NCI-H2107 treated with DMSO at 0.1 percent for 48 hours (cell line): ENCODE data around the gene KANSL1L.

ENCODE experiments used
- DNase-seq: peaks from one replicate; lab custom pipeline; 2025; ENCODE audit not compliant: unreplicated experiment; lab: John Stamatoyannopoulos, UW

KANSL1L gene

DNA sequence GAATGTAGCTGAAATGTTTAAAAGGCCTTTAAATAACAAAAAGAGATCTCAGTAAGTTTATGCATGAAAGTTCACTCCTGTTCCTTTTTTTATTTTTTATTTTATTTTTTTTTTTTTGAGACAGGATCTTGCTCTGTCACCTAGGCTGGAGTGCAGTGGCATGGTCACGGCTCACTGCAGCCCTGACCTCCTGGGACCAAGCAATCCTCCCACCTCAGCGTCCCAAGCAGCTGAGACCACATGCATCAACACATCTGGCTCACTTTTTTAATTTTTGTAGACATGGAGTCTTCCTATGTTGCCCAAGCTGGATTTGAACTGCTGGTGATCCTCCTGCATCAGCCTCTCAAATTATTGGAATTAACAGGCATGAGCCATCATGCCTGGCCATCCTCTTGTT, 84.3 kb downstream of the KANSL1L start:
- no peak for DNase-seq

DNA sequence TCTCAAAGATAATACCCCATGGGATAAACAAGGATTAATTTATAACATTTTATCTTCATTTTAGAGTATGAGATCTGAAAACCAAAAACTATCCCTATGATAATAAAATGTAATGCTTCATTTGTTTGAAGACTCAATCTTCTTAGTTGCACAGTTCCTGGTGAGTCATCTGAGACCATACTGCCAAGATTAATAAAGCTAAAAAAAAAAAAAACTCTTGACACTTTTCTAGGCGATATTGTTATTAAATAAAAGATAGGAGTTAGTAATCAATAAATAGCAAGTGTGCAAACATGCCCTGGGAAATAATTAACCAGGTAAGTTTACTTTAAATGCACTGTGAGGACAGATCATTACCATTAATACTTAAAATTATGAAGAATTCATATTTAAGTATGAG, 84.9 kb downstream of the KANSL1L start:
- no peak for DNase-seq

DNA sequence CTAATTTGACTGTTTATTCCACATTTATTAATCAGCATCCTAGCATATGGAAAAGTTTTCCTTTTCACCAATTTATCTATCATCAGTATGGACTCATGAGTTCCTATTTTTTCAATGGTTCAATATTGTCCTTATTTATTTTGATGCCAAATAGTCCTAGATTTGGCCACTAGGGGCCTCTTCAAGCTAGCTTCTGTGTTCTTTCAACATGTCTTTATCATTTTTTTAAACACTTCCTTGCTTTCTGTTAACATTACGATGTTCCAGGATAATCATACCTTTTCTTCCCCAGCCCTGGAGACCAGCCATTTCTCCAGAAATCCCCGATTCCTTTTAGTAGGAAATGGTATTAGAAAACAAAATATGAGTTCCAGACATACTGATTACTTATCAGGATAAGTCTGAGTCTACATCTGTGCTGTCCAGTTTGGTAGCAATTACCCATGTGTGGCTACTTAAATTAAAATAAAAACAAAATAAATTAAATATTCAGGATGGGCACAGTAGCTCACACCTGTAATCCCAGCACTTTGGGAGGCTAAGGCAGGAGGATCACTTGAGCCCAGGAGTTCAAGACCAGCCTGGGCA, 98.2 kb downstream of the KANSL1L start:
- no peak for DNase-seq

DNA sequence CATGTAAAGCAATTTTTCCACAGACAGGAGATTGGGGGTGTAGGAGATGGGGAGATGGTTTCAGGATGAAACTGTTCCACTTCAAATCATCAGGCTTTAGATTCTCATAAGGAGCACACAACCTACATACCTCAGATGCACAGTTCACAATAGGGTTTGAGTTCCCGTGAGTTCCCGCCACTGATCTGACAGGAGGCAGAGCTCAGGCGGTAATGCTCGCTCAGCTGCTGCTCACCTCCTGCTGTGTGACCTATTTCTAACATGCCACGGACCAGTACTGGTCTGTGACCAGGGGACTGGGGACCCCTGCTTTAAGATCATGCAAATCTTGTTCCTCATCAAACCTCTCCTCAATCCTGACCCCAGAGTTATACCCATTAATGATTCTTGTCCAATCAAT, 98.7 kb downstream of the KANSL1L start:
- no peak for DNase-seq

DNA sequence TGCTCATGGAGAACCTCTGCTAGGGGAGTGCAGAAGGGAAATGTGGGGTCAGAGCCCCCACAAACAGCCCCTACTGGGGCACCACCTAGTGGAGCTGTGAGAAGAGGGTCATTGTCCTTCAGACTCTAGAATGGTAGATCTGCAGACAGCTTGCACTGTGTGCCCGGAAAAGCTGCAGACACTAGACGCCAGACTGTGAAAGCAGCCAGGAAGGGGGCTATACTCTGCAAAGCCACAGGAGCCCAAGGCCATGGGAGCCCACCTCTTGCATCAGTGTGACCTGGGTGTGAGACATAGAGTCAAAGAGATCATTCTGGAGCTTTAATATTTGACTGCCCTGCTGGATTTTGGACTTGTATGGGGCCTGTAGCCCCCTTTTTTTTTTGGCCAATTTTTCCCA, 107.9 kb downstream of the KANSL1L start:
- no peak for DNase-seq

DNA sequence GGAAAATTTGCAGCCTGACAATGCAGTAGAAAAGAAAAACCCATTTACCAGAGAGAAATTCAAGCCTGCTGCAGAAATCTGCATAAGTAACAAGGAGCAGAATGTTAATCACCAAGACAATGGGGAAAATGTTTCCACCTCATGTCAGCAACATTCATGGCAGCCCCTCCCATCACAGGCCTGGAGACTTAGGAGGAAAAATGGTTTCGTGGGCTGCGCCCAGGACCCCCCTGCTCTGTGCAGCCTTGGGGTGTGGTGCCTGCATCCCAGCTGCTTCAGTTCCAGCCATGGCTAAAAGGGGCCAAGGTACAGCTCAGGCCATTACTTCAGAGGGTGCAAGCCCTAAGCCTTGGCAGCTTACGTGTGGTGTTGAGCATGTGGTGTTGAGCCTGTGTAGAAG, 115.4 kb downstream of the KANSL1L start:
- no peak for DNase-seq

DNA sequence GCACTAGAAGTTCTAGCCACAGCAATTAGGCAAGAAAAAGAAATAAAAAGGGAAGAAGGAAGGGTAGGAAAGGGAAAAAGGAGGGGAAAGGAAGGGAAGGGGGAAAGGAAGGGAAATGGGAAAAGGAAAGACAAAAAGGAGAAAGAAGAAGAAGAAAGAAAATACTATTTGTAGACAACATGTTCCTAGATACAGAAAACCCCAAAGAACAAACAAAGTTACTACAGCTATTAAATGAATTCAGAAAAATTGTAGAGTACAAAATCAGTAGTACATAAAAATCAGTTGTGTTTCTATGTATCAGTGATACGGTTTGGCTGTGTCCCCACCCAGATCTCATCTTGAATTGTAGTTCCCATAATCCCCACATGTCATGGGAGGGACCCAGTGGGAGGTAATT, 116.5 kb downstream of the KANSL1L start:
- DNase-seq = no peak

DNA sequence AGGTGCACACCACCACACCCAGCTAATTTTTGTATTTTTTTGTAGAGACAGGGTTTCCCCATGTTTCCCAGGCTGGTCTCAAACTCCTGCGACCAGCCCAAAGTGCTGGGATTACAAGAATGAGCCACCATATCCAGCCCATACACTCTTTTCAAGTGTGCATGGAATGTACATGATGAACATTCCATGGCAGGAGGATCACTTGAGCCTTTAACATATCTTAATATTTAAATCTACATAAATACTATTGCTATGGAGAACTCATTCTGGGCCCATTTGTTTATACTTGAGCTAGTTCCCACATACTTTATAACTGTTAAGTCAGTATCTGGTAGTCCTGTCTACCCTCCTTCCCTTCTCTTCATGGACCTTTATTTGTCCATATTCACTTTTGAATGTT, 120.3 kb downstream of the KANSL1L start:
- no peak for DNase-seq

DNA sequence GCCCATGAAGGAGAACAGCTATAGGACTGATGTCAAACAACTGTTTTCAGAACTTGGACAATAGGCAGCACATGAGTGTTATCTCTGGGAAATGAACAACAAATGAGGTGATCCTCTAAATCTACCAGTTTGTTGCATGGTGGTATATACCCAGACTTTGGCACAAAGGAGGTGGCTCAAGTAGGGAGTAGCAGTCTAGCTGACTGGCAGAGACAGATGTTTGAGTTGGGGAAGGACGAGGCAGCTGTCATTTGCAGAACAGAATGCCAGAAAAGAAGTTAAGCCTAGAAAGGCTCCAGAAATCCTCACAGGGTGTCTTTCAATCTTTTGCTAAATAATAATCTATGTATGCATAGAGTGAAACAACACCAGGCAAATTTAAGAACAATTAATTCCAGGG, 121.4 kb downstream of the KANSL1L start:
- no peak for DNase-seq

DNA sequence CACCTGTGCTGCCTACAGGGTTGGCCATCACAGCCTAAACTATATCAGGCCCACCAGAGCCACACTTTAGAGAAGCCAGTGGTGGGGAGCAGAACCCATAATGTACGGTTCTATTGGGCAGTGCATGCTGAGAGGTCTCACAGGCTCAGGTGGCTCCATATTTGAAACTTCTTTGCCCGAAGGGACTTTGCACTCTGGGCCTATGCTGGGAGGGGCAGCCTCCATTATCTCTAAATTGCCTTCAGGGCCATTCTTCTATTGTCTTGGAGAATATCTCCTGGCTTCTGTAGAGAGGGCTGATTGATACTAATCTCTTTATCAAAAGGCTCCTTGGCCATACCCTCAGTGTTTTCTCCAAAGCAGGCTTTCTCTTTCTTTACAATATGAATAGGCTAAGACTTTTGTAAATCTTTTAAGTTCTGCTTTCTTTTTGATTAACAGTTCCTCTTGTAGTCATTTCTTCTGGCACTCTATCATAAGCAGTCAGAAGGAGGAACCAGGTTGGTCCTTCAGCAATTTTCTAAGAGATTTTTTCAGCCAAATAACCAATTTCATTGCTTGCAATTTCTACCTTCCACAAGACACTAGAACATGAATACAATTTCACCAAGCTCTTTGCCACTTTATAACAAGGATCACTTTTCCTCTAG, 124.2 kb downstream of the KANSL1L start:
- DNase-seq = no peak

DNA sequence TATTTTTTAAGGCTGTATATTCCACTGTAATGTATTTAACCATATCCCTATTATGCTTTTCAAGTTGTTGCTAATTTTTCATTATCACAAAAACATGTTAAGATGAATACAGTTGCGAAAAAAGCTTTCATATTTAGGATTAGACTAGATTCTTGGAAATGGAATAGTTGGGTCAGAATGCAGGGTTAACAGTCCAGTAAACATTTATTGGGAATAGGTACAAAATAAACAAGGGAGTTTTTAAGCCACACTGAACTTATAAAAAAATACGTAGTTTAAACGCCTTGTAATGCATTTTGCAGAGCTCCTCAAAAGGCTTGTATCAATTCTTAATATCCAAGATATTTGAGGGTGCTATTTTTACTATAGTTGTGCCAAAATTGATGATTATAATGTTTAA, 133.1 kb downstream of the KANSL1L start:
- no peak for DNase-seq

DNA sequence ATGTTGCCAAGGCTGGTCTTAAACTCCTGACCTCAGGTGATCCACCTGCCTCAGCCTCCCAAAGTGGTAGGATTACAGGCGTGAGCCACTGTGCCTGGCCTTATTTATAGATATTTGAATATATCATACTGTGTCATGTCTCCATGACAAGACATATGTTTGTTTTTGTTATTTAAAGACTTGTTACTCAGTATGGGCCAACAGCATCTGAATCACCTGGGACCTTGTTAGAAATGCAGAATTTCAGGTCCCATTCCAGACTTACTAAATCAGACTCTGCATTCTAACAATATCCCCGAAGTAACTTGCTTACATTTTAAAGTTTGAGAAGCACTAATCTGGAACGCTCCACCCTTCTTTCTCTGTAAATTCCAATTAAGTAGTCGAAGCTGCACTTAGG, 135.5 kb downstream of the KANSL1L start:
- no peak for DNase-seq

DNA sequence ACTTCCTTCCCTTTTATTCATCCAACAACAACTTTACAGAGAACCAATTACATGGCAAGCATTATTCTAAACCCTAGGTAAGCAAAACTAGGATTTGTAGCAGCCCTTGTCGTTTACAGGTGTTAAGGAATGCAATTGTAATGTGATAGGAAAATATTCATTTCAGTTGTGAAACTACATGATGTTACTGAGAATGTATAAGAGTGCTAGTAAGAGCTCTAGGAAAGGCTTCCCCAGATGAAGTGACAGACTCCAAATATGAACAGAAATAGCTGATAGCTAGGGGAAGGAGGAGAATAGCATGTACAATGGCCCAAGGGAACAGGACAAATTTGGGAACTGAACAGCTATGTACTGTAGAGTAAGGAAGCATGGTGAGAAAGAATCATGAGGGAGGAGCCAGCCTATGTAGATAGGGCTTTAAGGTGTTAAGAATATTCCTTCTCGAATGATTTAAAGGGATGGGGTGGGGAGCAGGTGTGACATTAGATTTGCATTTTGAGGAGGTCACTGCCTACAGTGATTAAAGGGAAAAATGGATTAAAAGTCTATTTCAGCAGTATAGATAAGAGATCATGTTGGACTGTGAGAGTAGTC, 137.0 kb downstream of the KANSL1L start:
- no peak for DNase-seq

DNA sequence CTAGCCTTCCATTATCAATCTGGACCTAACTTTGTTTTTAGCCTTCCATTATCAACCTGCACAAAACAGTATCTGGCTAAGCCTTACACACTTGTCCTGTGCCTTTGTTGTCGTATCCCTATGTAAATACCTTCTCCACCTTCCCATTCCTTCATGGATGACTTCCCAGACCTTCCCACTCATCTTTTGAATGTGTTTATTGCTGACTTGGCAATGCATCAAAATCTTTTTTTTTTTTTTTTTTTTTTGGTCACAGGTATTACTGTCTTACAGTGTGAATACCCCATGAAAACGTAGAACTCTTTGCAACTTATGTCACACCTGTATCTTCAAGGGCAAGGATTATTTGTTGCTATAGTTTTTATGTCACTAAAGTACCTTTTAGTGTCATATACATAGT, 143.0 kb downstream of the KANSL1L start:
- no peak for DNase-seq

DNA sequence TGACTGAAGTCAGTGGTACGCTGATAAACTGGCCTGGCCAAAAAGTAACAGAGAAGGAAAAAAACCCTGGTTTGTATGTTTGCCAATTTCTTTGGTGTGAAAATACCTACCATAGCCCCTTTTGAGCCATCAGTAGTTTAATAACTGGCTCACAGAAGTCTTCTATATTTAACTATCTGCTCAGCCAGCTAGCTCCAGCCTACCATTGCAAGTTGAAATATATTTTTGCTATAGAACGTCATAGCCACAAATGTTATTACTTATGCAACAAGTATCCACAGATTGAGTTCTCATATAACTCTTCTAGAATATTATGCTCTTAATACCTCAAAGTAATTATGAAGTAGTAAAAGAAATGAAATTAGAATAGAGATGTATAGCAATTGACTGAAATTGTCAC, 143.6 kb downstream of the KANSL1L start:
- no peak for DNase-seq

DNA sequence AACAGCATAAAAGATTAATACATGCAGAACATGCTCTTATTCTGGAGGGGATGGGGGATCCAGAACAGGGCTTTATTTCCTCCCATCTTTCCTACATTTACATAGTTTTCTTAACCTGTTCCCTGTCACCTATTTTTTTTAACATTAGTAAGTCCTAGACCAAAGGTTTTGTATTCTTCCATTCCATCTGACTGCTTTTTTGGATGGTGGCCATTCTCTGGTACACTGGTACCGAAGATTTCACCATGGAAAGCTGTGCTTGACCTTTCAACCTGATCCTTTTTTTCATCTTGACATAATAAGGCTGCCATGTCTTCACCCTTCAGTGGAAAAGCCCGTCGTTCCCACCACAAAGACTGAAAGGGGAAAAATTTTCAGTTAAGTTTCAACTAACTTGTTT, 148.4 kb downstream of the KANSL1L start:
- no peak for DNase-seq

DNA sequence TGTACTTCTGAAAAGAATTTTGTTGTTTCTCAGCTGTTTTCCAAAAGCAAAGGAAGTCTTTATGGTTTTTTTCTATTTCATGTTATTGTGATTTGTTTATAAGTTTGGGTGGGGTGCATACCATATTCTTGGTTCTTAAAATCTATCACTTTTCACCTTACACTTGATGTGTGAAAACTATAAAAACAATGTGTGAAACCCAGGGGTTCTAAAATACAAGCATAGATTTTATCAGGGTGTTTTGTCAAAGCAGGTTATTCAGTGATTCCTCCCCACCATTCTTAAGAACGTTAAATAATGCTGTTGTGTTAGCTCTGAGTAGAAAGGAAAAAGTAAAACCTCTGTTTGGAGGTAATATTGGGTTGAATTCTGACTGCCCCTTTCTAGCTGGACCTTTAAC, 151.1 kb downstream of the KANSL1L start:
- no peak for DNase-seq

DNA sequence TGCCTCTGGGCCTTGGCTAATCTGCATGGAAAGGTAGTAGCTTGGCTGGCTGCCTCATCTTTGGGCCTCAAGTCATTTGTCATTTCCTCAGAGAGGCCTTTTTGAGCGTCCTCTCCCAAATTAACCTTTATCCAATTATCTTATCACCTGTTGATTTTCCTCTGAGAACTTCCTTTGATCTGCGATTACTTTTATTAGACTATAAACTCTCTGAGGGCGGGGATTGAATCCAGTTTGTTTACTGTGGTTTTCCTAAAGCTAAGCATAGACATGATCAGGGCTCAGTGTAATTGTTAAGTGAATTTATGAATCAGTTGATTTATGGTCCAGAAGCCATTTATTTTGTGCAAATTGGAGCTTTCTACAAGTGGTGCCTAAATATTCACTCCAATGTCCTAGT, 161.3 kb downstream of the KANSL1L start:
- no peak for DNase-seq

DNA sequence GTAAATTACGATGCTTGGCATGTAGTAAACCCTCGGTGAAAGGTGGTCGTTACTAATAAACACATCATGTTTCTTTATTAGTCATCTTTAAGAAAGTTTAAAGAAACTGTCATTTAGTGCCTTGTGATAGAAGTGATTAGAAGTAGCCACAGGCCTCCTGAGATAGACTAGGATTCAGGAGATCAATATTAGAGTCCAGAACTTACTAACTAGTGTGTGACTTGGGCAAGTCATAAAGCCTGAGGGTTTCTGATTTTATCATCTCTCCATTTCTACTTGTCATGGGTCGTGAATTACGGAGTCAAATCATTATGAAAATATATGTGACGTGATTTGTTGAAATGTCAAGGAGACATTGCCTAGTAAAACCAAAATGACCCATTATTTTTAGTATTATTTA, 162.1 kb downstream of the KANSL1L start:
- no peak for DNase-seq

DNA sequence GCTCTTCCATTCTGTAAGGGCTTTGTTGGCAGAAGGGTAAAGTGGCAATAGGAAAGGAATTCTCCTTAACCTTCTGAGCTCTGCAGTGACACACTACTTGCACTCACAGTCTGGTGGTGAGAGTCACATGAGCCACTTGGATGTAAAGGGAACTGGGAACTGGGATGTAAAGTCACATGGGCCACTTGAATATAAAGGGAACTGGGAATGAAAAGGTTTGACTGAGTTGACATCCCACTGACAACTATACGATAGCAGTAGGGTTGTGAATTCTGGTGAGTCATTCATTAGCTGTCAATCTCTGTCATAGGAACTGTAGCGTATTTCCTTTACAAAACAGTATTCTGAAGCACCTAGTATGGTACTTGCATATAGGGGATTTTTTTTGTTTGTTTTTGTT, 163.3 kb downstream of the KANSL1L start:
- no peak for DNase-seq

DNA sequence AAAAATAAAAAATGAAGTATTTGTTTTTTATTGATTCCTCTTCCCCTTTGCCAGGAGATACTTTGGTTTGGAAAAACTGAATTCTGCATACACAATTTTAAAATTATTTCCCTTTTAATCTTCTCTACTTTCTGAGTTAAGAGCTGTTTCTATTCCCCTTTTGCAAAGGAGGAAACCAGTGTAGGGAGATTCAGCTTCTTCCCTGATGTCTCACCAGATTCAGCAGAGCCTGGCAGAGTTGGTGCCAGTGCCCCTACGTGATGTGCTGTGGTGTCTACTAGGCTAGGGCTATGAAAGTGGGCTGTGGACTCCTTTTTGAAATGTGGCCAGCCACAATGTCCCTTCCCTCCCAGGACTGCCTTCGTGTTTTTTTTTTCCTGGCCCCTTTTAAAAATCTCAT, 166.3 kb downstream of the KANSL1L start:
- DNase-seq = no peak

DNA sequence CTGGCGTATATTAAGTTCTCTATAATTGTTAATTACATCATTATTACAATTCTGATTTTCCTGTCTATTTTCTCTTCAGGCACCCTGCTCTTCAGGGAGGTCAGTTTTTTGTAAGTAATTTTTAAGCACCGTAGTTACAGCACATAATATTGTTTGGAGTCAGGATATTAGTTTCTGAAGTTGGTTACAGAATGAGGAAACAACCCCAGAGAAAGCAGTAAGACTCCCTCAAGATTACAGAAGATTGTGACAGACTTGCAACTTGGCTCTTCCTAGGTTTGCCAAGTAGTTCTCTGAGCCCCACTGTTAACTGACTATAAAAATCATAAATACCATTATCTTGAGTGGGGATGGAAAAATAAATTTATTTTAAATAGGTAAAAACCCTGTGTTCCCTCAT, 167.8 kb downstream of the KANSL1L start:
- no peak for DNase-seq
